IMR-90 (cell line): ENCODE results near the gene NRP2.
A peak's percentile ranks its signal among the peaks of the same experiment; 100 is the strongest.

ENCODE experiments used
- CEBPB ChIP-seq: IDR thresholded peaks from 2 replicates; pipeline ENCODE4 v1.6.1; 2012; ENCODE audit warnings: low read depth, low read length, improper control_type of control experiment
- FOS ChIP-seq: fragments of 150-350 bp; IDR thresholded peaks from 2 replicates; pipeline ENCODE4 v1.6.1; 2016; ENCODE audit warnings: low read depth, low read length
- POLR2A ChIP-seq: IDR thresholded peaks from 2 replicates; pipeline ENCODE4 v1.6.1; 2012; ENCODE audit warnings: mild to moderate bottlenecking, low read depth, low read length
- TF ChIP-seq, protein P1 (sequence below): conservative IDR thresholded peaks from 2 replicates; pipeline ENCODE4 v1.5.1; 2012; ENCODE audit warnings: mild to moderate bottlenecking, low read depth, low read length, improper control_type of control experiment
- TF ChIP-seq, protein P2 (sequence below): fragments of 150-350 bp; IDR thresholded peaks from 2 replicates; pipeline ENCODE4 v1.6.1; 2017; ENCODE audit warnings: mild to moderate bottlenecking, antibody characterized with exemption, low read length, low read depth

DNA sequence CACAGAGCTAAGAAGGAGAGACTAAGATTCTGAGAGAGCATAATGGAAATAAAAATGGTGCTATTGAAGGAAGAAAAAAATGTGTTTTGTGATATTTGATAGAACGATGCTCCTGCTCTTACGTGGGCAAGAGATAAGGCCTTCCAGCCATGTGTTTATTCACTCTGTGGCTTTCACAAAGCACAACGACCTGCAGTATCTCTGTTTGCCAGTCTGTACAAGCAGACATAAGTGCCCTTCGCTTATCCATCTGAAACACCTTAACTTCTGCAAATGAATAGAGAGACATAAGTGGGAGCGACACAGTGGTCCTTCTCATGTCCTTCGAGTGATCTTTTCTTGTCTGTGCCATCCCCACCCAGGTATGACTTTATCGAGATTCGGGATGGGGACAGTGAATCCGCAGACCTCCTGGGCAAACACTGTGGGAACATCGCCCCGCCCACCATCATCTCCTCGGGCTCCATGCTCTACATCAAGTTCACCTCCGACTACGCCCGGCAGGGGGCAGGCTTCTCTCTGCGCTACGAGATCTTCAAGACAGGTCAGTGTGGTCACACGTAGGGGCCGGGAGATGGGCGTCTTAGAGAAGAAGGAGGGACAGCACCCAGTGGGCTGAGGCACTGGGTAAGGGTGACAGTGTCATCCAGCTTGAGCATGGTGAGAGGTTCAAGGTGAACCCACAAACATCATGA is 33.7 kb downstream of the NRP2 start:
- TF ChIP-seq, protein P1, sequence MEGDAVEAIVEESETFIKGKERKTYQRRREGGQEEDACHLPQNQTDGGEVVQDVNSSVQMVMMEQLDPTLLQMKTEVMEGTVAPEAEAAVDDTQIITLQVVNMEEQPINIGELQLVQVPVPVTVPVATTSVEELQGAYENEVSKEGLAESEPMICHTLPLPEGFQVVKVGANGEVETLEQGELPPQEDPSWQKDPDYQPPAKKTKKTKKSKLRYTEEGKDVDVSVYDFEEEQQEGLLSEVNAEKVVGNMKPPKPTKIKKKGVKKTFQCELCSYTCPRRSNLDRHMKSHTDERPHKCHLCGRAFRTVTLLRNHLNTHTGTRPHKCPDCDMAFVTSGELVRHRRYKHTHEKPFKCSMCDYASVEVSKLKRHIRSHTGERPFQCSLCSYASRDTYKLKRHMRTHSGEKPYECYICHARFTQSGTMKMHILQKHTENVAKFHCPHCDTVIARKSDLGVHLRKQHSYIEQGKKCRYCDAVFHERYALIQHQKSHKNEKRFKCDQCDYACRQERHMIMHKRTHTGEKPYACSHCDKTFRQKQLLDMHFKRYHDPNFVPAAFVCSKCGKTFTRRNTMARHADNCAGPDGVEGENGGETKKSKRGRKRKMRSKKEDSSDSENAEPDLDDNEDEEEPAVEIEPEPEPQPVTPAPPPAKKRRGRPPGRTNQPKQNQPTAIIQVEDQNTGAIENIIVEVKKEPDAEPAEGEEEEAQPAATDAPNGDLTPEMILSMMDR: 0 out of 2 replicates have a peak, but pooled peaks have one; percentile 4
- TF ChIP-seq POLR2A (no peak), CEBPB (no peak), FOS (no peak)
- TF ChIP-seq, protein P2, sequence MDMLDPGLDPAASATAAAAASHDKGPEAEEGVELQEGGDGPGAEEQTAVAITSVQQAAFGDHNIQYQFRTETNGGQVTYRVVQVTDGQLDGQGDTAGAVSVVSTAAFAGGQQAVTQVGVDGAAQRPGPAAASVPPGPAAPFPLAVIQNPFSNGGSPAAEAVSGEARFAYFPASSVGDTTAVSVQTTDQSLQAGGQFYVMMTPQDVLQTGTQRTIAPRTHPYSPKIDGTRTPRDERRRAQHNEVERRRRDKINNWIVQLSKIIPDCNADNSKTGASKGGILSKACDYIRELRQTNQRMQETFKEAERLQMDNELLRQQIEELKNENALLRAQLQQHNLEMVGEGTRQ: no peak
